Thyroid gland (tissue), 4 donors: ENCODE data around the gene LRRC75B. TPM values are rescaled to one million over a fixed set of nuclear protein-coding genes. Genes with fewer than 3 reads are reported as not detected.
"Not testable (repeated sequence)": the region's sequence is repeated elsewhere in the genome, so short reads cannot be mapped to it uniquely, and the experiment has no call there.

Source experiments
- DNase-seq, 2 donors: peaks; one replicate each; pipeline ENCODE4 v3.0.0-alpha.2; 2019
- H3K27ac ChIP-seq, 3 donors: fragments of 200-600 bp; sonication (generic); 1 replicate in 2 of 3; 2 replicates in 1 of 3; pipeline ENCODE4 v1.5.1; 2016 to 2019; ENCODE audit warnings: mild to moderate bottlenecking in 1 of 3, moderate library complexity in 1 of 3
- H3K27me3 ChIP-seq: fragments of 200-600 bp; sonication (generic); one replicate; pipeline ENCODE4 v1.5.1; 2019
- H3K36me3 ChIP-seq, 2 donors: fragments of 200-600 bp; sonication (generic); one replicate each; pipeline ENCODE4 v1.5.1; 2016 to 2019
- H3K4me1 ChIP-seq, 2 donors: fragments of 200-600 bp; sonication (generic); one replicate each; pipeline ENCODE4 v1.5.1; 2017 to 2019
- H3K4me3 ChIP-seq, 3 donors: fragments of 200-600 bp; sonication (generic); replicated peaks in 1 of 3; 1 replicate in 2 of 3; 2 replicates in 1 of 3; pipeline ENCODE4 v1.5.1; 2016; ENCODE audit warnings: mild to moderate bottlenecking in 1 of 3
- H3K9me3 ChIP-seq: fragments of 200-600 bp; sonication (generic); one replicate; pipeline ENCODE4 v1.5.1; 2017
- CTCF ChIP-seq, 6 experiments: fragments of 200-600 bp in 3 of 6; fragments of 450-650 bp in 3 of 6; sonication (generic) in 3 of 6; IDR thresholded peaks; one replicate each; pipeline ENCODE4 v1.5.1; 2016 to 2019; ENCODE audit warnings: antibody characterized with exemption in 6 of 6, mild to moderate bottlenecking in 2 of 6, inconsistent platforms in 1 of 6, moderate library complexity in 1 of 6
- POLR2A ChIP-seq, 2 donors: fragments of 450-650 bp; IDR thresholded peaks; one replicate each; pipeline ENCODE4 v1.6.1; 2017; ENCODE audit warnings: antibody characterized with exemption in 2 of 2, mild to moderate bottlenecking in 2 of 2, moderate library complexity in 1 of 2
- WGBS, 2 donors: methylation state at CpG; one replicate each; pipeline ENCODE4 v1.1.5; 2017; 5-methylcytosine and 5-hydroxymethylcytosine counted together
- intact Hi-C: fragments of 100-400 bp; cut with DNase I; formaldehyde crosslinking; loops from one replicate; pipeline ENCODE4 v1.15.1; 2023
- total RNA-seq, 4 donors: library from RNA; depleted of rRNA; stranded (reverse); fragments of >200 nt; gene quantifications; one replicate each; pipeline ENCODE4 v1.2.3, GENCODE V29; 2016

The LRRC75B gene
- total RNA-seq, 4 donors from 2014 or later = 18.6 to 51.2 (median 39.6) TPM

GRCh38 chr22:24603770-24604629 is 11.1 kb upstream of the LRRC75B start:
- H3K27me3 ChIP-seq, DNase-seq, intact Hi-C loops, H3K9me3 ChIP-seq, H3K4me3 ChIP-seq, H3K36me3 ChIP-seq: not testable (repeated sequence)
- WGBS, 2 donors = 11 to 22% methylated on average over 6 to 18 of the region's 18 CpGs
- Histone ChIP-seq H3K27ac (peak overlapping the region; percentile 76 to 88 (median 82)), H3K4me1 (peaks cover 35 to 44% of the 10 kb centered on the region in 2 donors)
- TF ChIP-seq CTCF (IDR thresholded peaks at IDR 0.05) = peak in 1 of 6 experiments; percentile 5

DNA sequence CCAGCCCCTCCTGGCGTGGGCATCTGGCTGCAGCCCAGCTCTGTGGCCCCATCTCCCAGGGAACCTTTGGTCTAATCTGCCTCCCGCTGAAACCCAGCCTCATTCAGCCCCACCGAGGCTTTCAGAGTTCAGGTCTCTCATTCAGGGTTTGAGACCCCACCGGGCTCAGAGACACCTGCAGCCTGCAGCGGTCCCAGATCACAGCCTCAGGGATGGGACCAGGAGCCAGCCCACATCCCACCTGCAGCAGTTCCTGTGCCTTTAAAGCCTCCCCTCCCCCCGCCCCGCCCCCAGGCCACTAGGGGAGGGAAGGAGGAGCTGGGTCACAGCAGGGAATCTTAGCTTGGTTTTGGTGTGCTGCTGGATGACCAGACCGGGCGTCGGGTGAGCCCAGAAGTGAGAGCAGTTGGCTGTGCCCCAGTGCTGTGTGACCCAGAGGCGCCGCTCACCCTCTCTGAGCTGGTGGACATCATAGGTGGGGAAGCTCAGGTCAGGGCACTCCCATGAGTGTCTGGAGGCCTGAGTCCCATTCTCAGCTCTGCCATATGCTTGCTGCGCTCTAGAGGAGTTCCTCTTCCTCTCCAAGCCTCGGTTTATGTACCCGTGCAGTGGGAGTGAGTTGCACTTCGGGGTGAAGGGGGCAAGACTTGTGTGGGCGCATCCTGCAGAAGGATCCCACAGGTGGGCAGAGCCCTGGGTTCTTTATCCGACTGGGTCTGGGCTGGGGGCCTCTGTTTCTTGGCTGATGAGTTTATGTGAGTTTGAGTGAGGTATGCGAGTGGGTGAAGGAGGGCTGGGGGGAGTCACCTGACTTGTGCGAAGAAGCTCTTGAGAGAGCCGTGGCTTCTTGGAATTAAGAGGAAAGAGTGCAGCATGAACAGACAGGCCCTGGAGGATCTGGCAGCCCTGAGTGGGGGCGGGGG is 10.2 kb upstream of the LRRC75B start, which contains the start of gene GGT1:
GGT1 (plus strand) TSS at position 347 of the 923 bp plus-strand sequence. CDS start 7,889 bp downstream, outside the sequence.
- intact Hi-C loops = not testable (repeated sequence)
- WGBS, 2 donors = 37 to 58% methylated on average over 12 to 14 of the region's 22 CpGs
- peak within 1 kb of the TSS; percentile 82 to 91 (median 88) for H3K27ac ChIP-seq

GRCh38 chr22:24602105-24602749 is 9.4 kb upstream of the LRRC75B start:
- H3K4me3 ChIP-seq, intact Hi-C loops, H3K9me3 ChIP-seq, H3K27me3 ChIP-seq, DNase-seq, H3K36me3 ChIP-seq: not testable (repeated sequence)
- peaks cover 38 to 48% of the 10 kb centered on the region in 2 donors for H3K4me1 ChIP-seq
- WGBS, 2 donors = 74 to 84% methylated on average over 10 to 11 of the region's 11 CpGs
- H3K27ac ChIP-seq = peak overlapping the region; percentile 81 to 91 (median 82)

More for the DNA sequence above, 10.2 kb upstream of the LRRC75B start, which contains the start of gene GGT1:
- H3K4me1 ChIP-seq = peaks cover 38 to 48% of the 10 kb centered on the region in 2 donors
- DNase-seq = peak; percentile 67 to 78
- not testable (repeated sequence) for H3K4me3 ChIP-seq, H3K9me3 ChIP-seq, H3K36me3 ChIP-seq, H3K27me3 ChIP-seq

DNA sequence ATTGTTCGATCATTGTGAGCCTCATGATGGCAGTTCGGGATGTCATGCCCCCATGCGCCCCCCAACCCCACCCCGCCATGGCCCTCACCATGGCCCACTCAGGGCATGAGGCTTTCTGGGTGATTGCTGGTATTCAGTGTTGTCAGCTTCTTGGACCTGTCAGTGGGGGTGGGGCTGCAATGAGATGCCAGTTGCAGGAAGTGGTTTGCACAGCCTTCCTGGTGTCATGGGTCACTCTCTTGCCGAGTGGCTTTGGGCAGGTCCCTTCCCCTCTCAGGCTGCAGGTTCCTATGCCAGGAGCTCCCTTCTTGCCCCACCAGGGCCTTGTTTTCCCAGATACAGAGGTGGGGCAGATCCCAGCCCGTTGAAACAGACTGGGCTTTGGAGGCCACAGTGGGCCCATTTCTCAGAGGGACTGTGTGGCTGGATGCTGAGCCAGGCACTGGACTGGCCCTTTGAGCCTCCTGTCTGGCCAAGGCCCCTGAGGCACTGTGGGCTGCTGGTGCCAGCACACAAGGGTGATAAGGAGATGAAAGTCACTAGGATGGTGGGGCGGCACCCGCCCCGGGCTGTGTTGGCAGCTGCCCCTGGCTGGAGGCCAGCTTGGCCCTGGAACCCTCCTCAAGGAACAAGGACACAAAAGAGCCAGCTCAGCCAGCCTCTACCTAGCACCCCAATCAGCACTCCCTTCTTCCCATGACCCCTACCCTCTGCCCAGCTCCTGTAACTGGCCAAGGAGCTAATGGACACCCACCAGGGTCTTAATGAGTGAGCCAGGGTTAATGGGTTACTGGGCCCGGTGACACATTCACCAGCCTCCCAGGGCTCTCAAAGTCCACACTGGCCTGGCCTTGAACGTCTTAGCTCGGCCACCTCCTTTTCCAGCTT is 8.6 kb upstream of the LRRC75B start:
- WGBS, 2 donors = 46 to 48% methylated on average over 5 to 9 of the region's 12 CpGs
- Histone ChIP-seq H3K27ac (peak overlapping the region; percentile 81 to 91 (median 82)), H3K27me3 (no peaks in the 10 kb centered on the region), H3K36me3 (no peaks in the 10 kb centered on the region), H3K4me3 (no peak overlapping the region), H3K4me1 (peaks cover 38 to 48% of the 10 kb centered on the region in 2 donors), H3K9me3 (no peaks in the 10 kb centered on the region)
- peak; percentile 90 to 94 for DNase-seq
- intact Hi-C loops = no loop called here
- no peak for TF ChIP-seq POLR2A (IDR thresholded peaks at IDR 0.05)
- TF ChIP-seq CTCF (IDR thresholded peaks at IDR 0.05) = no peak

GRCh38 chr22:24599958-24600715 is 7.3 kb upstream of the LRRC75B start:
- Histone ChIP-seq H3K27ac (peak overlapping the region; percentile 75 to 91 (median 82)), H3K4me1 (peaks cover 40 to 59% of the 10 kb centered on the region in 2 donors)
- H3K36me3 ChIP-seq, intact Hi-C loops, H3K9me3 ChIP-seq, H3K4me3 ChIP-seq, H3K27me3 ChIP-seq: not testable (repeated sequence)
- 40 to 46% methylated on average over 1 to 3 of the region's 3 CpGs for WGBS, 2 donors
- peak; percentile 89 to 91 for DNase-seq
